ENCODE measurements around the gene PDZK1IP1. TPM values are rescaled to one million over a fixed set of nuclear protein-coding genes. Genes with fewer than 3 reads are reported as not detected.

Gene PDZK1IP1
- total RNA-seq, 1 donor from 2014 or later: not detected

DNA sequence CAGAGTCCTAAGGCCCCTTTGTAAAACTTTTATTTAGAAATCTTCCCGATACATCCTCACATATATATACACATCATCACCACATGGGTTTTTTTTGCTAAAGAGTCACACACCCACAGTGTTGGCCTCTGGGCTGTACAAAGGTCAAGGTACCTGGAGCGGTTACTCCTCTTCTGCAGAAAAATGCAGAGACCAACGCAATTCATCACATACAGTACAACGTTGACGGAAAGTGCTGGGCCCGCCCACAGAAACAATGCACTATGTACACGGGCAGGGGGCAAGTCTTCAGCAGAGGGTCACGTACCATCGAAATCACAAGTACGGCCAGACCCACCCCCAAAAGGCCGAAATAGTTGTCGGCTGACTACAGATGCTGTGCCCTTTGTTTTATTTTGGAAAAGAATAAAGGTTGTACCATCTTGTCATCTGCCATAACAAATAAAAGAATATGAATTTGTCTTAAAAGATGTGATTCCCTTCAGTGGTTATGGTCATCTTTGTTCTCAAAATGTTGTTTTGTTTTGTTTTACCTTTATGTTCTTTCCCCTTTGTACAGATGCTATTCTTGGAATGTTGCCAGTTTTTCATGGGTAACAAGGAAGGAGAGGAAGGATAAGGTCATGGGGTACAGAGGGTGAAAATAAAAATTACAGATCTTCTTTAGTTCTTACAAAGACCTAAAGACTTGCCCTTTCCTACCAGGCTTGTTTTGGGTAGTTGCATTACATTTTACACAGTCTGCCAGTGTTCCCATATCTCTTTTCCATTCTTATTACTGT lies 26.6 kb upstream of the PDZK1IP1 start:
- Mint-ChIP-seq H3K4me1 (ENCODE audit: low read depth, unreplicated experiment) (no peaks in the 10 kb centered on the region), H3K27me3 (ENCODE audit: unreplicated experiment) (peaks cover 11% of the 10 kb centered on the region), H3K36me3 (ENCODE audit: unreplicated experiment) (peaks cover 10% of the 10 kb centered on the region), H3K27ac (ENCODE audit: unreplicated experiment) (no peak overlapping the region), H3K4me3 (ENCODE audit: unreplicated experiment) (no peak overlapping the region), H3K9me3 (ENCODE audit: unreplicated experiment) (no peaks in the 10 kb centered on the region)
- no peak for DNase-seq
- TF ChIP-seq, protein P1, sequence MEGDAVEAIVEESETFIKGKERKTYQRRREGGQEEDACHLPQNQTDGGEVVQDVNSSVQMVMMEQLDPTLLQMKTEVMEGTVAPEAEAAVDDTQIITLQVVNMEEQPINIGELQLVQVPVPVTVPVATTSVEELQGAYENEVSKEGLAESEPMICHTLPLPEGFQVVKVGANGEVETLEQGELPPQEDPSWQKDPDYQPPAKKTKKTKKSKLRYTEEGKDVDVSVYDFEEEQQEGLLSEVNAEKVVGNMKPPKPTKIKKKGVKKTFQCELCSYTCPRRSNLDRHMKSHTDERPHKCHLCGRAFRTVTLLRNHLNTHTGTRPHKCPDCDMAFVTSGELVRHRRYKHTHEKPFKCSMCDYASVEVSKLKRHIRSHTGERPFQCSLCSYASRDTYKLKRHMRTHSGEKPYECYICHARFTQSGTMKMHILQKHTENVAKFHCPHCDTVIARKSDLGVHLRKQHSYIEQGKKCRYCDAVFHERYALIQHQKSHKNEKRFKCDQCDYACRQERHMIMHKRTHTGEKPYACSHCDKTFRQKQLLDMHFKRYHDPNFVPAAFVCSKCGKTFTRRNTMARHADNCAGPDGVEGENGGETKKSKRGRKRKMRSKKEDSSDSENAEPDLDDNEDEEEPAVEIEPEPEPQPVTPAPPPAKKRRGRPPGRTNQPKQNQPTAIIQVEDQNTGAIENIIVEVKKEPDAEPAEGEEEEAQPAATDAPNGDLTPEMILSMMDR (IDR thresholded peaks at IDR 0.05; ENCODE audit: partially characterized antibody, unreplicated experiment): no peak

GRCh38 chr1:47215713-47216112 lies 25.9 kb upstream of the PDZK1IP1 start:
- no peaks in the 10 kb centered on the region for H3K4me1 Mint-ChIP-seq (ENCODE audit: low read depth, unreplicated experiment)
- H3K27me3 Mint-ChIP-seq (ENCODE audit: unreplicated experiment): peaks cover 5% of the 10 kb centered on the region
- no peaks in the 10 kb centered on the region for H3K9me3 Mint-ChIP-seq (ENCODE audit: unreplicated experiment)
- H3K27ac Mint-ChIP-seq (ENCODE audit: unreplicated experiment): no peak overlapping the region
- DNase-seq: no peak
- no peak overlapping the region for H3K4me3 Mint-ChIP-seq (ENCODE audit: unreplicated experiment)
- peaks cover 8% of the 10 kb centered on the region for H3K36me3 Mint-ChIP-seq (ENCODE audit: unreplicated experiment)
- TF ChIP-seq, protein P1 (IDR thresholded peaks at IDR 0.05; ENCODE audit: partially characterized antibody, unreplicated experiment): no peak

DNA sequence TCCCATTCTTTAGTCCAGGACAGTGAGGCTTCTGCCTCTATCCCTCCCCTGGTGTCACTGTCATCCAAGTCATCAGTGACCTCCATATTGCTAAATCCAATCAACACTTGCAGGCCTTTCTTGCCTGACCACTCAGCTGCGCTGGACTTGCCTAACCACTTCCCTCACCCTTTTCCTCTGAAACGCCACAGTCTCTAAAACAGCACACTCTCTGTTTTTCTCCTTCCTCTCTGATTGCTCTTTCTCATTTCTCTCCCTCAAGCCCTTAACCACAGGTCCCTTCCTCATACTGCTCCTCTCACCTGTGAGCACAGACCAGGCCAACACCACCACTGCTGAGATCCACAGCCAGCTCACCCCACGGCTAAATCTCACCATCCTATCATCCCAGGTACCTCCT lies 24.7 kb upstream of the PDZK1IP1 start:
- H3K27ac Mint-ChIP-seq (ENCODE audit: unreplicated experiment): no peak overlapping the region
- H3K4me3 Mint-ChIP-seq (ENCODE audit: unreplicated experiment): no peak overlapping the region
- H3K27me3 Mint-ChIP-seq (ENCODE audit: unreplicated experiment): peaks cover 5% of the 10 kb centered on the region

GRCh38 chr1:47213230-47213963 lies 23.6 kb upstream of the PDZK1IP1 start:
- no peak overlapping the region for H3K27ac Mint-ChIP-seq (ENCODE audit: unreplicated experiment)
- no peak overlapping the region for H3K4me3 Mint-ChIP-seq (ENCODE audit: unreplicated experiment)
- peaks cover 5% of the 10 kb centered on the region for H3K27me3 Mint-ChIP-seq (ENCODE audit: unreplicated experiment)
- TF ChIP-seq, protein P1 (IDR thresholded peaks at IDR 0.05; ENCODE audit: partially characterized antibody, unreplicated experiment): no peak
- peaks cover 6% of the 10 kb centered on the region for H3K4me1 Mint-ChIP-seq (ENCODE audit: low read depth, unreplicated experiment)
- DNase-seq: no peak
- no peaks in the 10 kb centered on the region for H3K9me3 Mint-ChIP-seq (ENCODE audit: unreplicated experiment)
- no peaks in the 10 kb centered on the region for H3K36me3 Mint-ChIP-seq (ENCODE audit: unreplicated experiment)

More for the DNA sequence above, 24.7 kb upstream of the PDZK1IP1 start:
- no peaks in the 10 kb centered on the region for H3K36me3 Mint-ChIP-seq (ENCODE audit: unreplicated experiment)
- no peak for DNase-seq
- no peaks in the 10 kb centered on the region for H3K4me1 Mint-ChIP-seq (ENCODE audit: low read depth, unreplicated experiment)
- H3K9me3 Mint-ChIP-seq (ENCODE audit: unreplicated experiment): no peaks in the 10 kb centered on the region
- TF ChIP-seq, protein P1 (IDR thresholded peaks at IDR 0.05; ENCODE audit: partially characterized antibody, unreplicated experiment): no peak

Measured in glutamatergic neuron (in vitro differentiated cells).